ENCODE measurements around the gene ADD2.

- TF ChIP-seq LEF1 (IDR thresholded peaks at IDR 0.05; ENCODE audit: borderline replicate concordance) (no peak), BHLHE40 (IDR thresholded peaks at IDR 0.05; ENCODE audit: borderline replicate concordance) (no peak), ELF4 (IDR thresholded peaks at IDR 0.05) (no peak), ZNF384 (IDR thresholded peaks at IDR 0.05) (no peak), L3MBTL2 (conservative IDR thresholded peaks at IDR 0.05) (no peak), TARDBP (IDR thresholded peaks at IDR 0.05) (no peak), FOXM1 (IDR thresholded peaks at IDR 0.05; ENCODE audit: borderline replicate concordance) (no peak), SUZ12 (IDR thresholded peaks at IDR 0.05) (no peak)
These were observed 103.5 kb downstream of the ADD2 start for GRCh38 chr2:70664525-70664924.
